IPS-20b (cell line): ENCODE data around the gene ANKRD29.

Source experiments
- H3K27ac ChIP-seq: one replicate; pipeline ENCODE4 v1.5.1; 2013; ENCODE audit warnings: low read length
- H3K27me3 ChIP-seq: 2 replicates; pipeline ENCODE4 v1.6.1; 2013; ENCODE audit warnings: mild to moderate bottlenecking, low read length, inconsistent platforms; ENCODE audit not compliant: insufficient read depth
- H3K36me3 ChIP-seq: 2 replicates; pipeline ENCODE4 v1.6.1; 2013; ENCODE audit warnings: low read depth, mild to moderate bottlenecking, inconsistent platforms, low read length, moderate library complexity; ENCODE audit not compliant: insufficient read depth
- H3K4me1 ChIP-seq: 2 replicates; pipeline ENCODE4 v1.6.1; 2013; ENCODE audit warnings: mild to moderate bottlenecking, control low read depth, inconsistent platforms, low read length, moderate library complexity; ENCODE audit not compliant: insufficient read depth
- H3K4me3 ChIP-seq: 2 replicates; pipeline ENCODE4 v1.5.1; 2013; ENCODE audit warnings: mild to moderate bottlenecking, low read length, inconsistent platforms
- H3K9ac ChIP-seq: 2 replicates; pipeline ENCODE4 v1.6.1; 2013; ENCODE audit warnings: low read depth, mild to moderate bottlenecking, inconsistent platforms, low read length, moderate library complexity
- H3K9me3 ChIP-seq: 2 replicates; pipeline ENCODE4 v1.6.1; 2013; ENCODE audit warnings: mild to moderate bottlenecking, low read depth, low read length, inconsistent platforms; ENCODE audit not compliant: insufficient read depth

The ANKRD29 gene

DNA sequence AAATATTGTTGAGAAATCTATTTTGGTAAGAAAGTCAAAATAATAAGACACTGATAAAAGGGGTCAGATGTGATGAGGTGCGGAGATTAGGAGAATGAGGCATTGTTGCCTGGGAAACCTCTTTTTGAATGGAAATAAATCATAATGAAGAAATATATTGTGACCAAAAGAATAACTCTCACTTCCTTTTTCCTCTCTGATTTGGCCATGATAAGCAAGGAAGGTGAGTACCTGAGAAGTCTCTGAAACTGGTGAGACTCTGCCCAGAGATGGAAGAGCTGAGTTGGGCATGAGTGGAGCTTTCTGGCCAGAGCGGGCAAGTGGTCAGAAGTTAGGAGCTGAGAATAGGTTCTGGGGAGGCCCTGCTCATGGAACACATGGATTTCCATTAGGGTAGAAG, 38.3 kb upstream of the ANKRD29 start:
- Histone ChIP-seq H3K4me3 (no peak overlapping the region), H3K4me1 (no peaks in the 10 kb centered on the region), H3K27me3 (no peaks in the 10 kb centered on the region), H3K36me3 (no peaks in the 10 kb centered on the region), H3K9ac (no peak overlapping the region), H3K27ac (no peak overlapping the region), H3K9me3 (no peaks in the 10 kb centered on the region)

- Histone ChIP-seq H3K27me3 (peaks cover 20% of the 10 kb centered on the region), H3K27ac (no peak overlapping the region), H3K9me3 (no peaks in the 10 kb centered on the region), H3K9ac (no peak overlapping the region), H3K4me3 (no peak overlapping the region), H3K36me3 (no peaks in the 10 kb centered on the region), H3K4me1 (no peaks in the 10 kb centered on the region)
These were observed 32.1 kb upstream of the ANKRD29 start for GRCh38 chr18:23694637-23695430.

DNA sequence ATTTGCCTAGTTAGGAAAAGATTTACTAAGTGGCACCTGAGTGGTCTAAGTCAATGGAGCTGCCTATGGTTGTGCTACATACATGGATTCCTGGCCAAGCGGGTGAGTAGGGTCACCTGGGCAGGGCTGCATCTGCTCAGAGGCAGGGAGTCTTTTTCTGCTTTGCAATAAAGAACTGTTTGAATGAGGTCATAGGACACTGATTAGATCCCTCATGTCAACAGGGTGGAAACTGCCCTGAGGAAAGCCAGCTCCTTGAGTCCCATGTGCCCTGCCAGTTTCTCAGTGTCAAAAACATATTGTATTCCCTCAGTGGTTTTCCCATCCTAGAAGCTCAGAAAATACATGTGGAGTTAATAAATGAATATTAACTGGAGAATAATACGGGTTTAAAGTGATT, 31.1 kb upstream of the ANKRD29 start:
- Histone ChIP-seq H3K9me3 (no peaks in the 10 kb centered on the region), H3K4me3 (no peak overlapping the region), H3K4me1 (no peaks in the 10 kb centered on the region), H3K9ac (no peak overlapping the region), H3K27ac (no peak overlapping the region), H3K36me3 (no peaks in the 10 kb centered on the region), H3K27me3 (peaks cover 30% of the 10 kb centered on the region)

- Histone ChIP-seq H3K4me1 (no peaks in the 10 kb centered on the region), H3K9ac (no peak overlapping the region), H3K9me3 (no peaks in the 10 kb centered on the region), H3K4me3 (peak overlapping the region; percentile 48; the same call in 1 of the 2 replicates), H3K36me3 (no peaks in the 10 kb centered on the region), H3K27ac (no peak overlapping the region), H3K27me3 (peaks cover 56% of the 10 kb centered on the region)
These were observed 27.9 kb upstream of the ANKRD29 start for GRCh38 chr18:23690505-23691068.

DNA sequence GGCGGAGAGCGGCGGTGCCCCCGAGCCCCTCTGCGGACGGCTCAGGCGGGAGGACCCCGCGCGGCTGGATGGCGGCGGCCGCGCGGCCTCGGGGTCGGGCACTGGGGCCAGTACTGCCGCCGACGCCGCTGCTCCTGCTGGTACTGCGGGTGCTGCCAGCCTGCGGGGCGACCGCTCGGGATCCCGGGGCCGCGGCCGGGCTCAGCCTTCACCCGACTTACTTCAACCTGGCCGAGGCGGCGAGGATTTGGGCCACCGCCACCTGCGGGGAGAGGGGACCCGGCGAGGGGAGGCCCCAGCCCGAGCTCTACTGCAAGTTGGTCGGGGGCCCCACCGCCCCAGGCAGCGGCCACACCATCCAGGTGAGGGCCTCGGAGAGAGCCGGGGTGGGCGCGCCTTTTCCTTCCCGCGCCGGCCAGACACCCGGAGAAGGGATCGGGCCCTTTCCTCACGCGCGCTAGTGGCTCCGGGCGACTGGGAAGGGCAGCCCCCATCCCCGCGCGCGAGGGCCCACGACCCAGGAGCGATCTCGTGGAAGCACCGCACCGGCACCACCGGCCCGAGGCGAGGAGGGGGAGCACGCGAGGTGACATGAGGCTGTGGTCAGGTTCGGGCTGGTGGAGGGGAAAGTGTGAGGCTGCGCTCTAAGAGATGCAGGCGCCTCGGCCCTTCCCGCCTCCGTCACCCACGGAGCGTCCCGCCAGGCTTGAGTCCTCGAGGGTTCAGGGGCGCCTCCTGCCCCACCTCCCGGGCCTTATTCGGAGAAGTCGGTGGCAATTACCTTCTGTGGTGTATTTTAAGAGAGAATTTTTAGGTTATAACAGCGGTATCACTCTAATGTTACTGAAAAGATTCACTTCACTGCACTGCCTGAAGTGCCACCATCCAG, 27.1 kb upstream of the ANKRD29 start:
- H3K36me3 ChIP-seq: no peaks in the 10 kb centered on the region
- no peaks in the 10 kb centered on the region for H3K4me1 ChIP-seq
- H3K27me3 ChIP-seq: peaks cover 56% of the 10 kb centered on the region
- H3K9me3 ChIP-seq: no peaks in the 10 kb centered on the region
- H3K4me3 ChIP-seq: peak overlapping the region; percentile 48; the same call in 1 of the 2 replicates
- no peak overlapping the region for H3K27ac ChIP-seq
- H3K9ac ChIP-seq: no peak overlapping the region

DNA sequence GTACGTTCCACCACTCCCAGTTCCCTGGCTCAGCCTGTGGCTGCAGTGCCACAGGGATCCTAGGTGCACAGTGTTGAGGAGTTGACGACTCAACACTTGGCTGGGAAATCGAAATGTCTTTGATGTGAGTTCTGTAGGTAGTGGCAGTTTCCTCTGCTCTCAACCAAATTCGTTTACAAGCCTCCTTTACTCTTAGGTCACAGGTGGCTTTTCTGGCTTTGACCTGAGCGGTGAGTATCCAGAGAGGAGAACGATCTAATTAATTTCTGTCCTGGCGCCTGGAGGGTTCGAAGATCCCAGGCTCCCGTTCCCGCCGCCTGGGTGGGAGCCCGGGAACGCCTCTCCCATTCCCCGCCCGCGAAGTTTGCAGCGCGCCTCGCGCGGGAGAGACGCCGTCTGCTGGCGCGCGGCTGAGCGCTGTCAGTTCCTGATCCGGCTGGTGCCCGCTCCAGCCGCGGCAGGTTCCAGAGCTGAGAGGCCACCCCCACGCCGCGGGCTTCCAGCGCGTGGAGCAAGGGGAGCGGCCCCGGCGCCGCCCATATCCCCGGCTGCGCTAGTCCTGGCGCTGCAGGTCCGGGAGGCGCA, 26.4 kb upstream of the ANKRD29 start, which contains the start of gene LAMA3:
Gene LAMA3 (plus strand): TSS at position 423 of the 585 bp plus-strand sequence. CDS start 231 bp downstream, outside the sequence.
- no peaks in the 10 kb centered on the region for H3K36me3 ChIP-seq
- H3K9ac ChIP-seq: no peak within 1 kb of the TSS
- no peak within 1 kb of the TSS for H3K27ac ChIP-seq
- H3K27me3 ChIP-seq: peaks cover 56% of the 10 kb centered on the region
- H3K4me1 ChIP-seq: no peaks in the 10 kb centered on the region
- no peaks in the 10 kb centered on the region for H3K9me3 ChIP-seq
- H3K4me3 ChIP-seq: peak within 1 kb of the TSS; percentile 48

GRCh38 chr18:23688528-23688927, 25.8 kb upstream of the ANKRD29 start:
- H3K4me3 ChIP-seq: no peak overlapping the region
- H3K9ac ChIP-seq: no peak overlapping the region
- no peaks in the 10 kb centered on the region for H3K36me3 ChIP-seq
- H3K9me3 ChIP-seq: no peaks in the 10 kb centered on the region
- H3K27me3 ChIP-seq: peaks cover 56% of the 10 kb centered on the region
- no peaks in the 10 kb centered on the region for H3K4me1 ChIP-seq
- H3K27ac ChIP-seq: no peak overlapping the region

DNA sequence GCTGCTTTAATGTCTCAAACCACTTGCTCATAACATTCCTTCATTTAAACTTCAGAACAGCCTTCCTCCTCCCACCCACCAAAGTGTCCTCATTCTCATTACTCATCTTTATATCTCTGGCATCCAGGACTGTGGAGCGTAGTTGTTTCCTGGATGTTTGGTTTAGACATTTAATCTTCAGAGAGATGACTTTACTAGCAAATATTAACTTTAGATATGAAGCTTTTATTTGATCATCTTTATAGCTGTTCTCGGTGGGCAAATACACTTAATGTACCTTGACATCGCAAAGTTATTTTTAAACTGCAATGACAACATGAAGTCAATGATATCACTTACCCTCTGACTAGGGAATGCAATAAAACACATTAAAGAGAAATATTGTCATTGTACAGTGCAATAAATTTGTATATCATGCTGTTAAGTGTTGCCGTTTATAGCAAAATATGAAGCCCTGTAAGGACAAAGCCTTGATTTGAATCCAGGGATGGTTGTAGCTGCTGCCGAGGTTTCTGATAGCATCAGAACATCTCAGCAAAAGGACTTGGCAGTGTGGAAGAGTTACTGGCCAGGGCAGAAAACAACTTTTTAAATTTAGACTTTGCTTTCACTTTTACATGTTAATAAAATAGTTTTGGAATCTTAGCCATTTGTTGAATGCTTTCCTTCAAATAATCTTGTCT, 21.9 kb upstream of the ANKRD29 start:
- H3K9ac ChIP-seq: no peak overlapping the region
- no peaks in the 10 kb centered on the region for H3K4me1 ChIP-seq
- peaks cover 34% of the 10 kb centered on the region for H3K27me3 ChIP-seq
- H3K27ac ChIP-seq: no peak overlapping the region
- H3K36me3 ChIP-seq: no peaks in the 10 kb centered on the region
- no peaks in the 10 kb centered on the region for H3K9me3 ChIP-seq
- no peak overlapping the region for H3K4me3 ChIP-seq

- peaks cover 24% of the 10 kb centered on the region for H3K27me3 ChIP-seq
- no peaks in the 10 kb centered on the region for H3K4me1 ChIP-seq
- H3K27ac ChIP-seq: no peak overlapping the region
- no peaks in the 10 kb centered on the region for H3K36me3 ChIP-seq
- no peaks in the 10 kb centered on the region for H3K9me3 ChIP-seq
- no peak overlapping the region for H3K9ac ChIP-seq
- H3K4me3 ChIP-seq: no peak overlapping the region
These were observed 21.0 kb upstream of the ANKRD29 start for GRCh38 chr18:23683671-23684070.

DNA sequence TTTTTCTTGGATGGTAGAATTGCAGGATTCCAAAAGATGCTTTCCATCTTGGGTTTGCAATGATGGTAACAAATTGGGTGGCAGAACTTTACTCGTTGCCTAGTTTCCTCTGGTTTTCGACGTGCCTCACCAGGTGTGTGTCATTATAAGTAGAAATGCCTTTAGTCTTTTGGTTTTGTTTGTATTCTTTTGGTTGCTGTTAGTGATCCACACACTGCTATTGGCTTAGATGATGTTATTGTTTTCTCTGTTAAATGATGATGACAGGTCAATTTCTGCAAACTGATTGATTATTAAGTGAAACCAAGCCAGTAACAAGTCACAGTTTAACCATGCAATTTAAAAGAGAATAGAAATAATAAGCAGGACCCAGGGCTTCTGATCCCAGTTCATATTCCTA, 20.4 kb upstream of the ANKRD29 start:
- Histone ChIP-seq H3K4me3 (no peak overlapping the region), H3K27ac (no peak overlapping the region), H3K4me1 (no peaks in the 10 kb centered on the region), H3K27me3 (peaks cover 19% of the 10 kb centered on the region), H3K9ac (no peak overlapping the region), H3K36me3 (no peaks in the 10 kb centered on the region), H3K9me3 (no peaks in the 10 kb centered on the region)

- no peak overlapping the region for H3K9ac ChIP-seq
- no peaks in the 10 kb centered on the region for H3K36me3 ChIP-seq
- no peaks in the 10 kb centered on the region for H3K4me1 ChIP-seq
- H3K27me3 ChIP-seq: peaks cover 12% of the 10 kb centered on the region
- no peaks in the 10 kb centered on the region for H3K9me3 ChIP-seq
- no peak overlapping the region for H3K27ac ChIP-seq
- H3K4me3 ChIP-seq: no peak overlapping the region
These were observed 19.8 kb upstream of the ANKRD29 start for GRCh38 chr18:23682472-23682871.
